ENCODE results near the gene CPVL.

CPVL gene

DNA sequence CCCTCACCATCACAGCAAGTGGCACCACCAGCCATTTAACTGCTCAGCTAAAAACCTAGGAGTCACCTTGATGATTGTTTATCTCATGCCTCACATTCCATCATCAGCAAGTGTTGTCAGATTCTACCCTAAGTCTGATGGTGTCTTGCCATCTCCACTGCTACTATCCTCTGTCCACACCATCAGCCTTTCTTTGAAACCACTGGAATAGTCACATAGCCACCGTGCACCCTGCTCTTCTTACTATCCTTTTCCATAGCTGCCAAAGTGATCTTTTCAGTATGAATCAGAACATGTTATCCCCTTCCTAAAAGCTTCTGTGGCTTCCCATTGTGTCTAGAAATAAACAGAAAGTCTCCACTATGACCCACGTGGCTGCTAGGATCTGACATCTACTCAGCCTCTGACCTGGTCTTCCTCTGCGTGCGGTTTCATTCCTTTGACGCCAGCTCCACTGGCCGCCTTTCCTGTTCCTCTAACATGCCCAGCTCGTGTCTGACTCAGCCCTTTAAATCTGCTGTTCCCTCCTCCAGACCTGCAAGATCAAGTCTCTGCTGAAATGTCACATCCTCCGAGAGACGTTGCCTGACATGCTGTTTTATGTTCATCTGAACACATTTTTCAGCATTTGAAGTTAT lies 31.7 kb upstream of the CPVL start:
- no peak overlapping the region for H3K27ac ChIP-seq (ENCODE audit: low read depth, low read length)
- no peak overlapping the region for H3K9ac ChIP-seq (ENCODE audit: low read length)

DNA sequence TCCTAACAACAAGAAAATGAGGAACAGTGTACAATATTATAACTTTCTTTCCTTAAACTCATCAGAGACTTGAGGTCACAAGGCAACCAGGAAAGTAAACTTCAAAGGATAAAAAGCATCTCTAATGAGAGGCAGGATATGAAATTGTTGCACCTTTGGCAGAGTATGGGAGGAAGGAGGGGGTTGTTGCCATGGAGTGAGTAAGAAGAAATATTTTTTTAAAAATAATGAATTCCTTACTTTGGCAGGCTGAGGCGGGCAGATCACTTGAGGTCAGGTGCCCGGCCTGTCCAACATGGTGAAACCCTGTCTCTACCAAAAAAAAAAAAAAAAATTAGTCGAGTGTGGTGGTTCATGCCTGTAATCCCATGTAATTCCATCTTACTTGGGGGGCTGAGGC lies 27.1 kb upstream of the CPVL start:
- H3K4me1 ChIP-seq (ENCODE audit: control insufficient read depth, insufficient read depth, low read length): no peaks in the 10 kb centered on the region
- H3K27ac ChIP-seq (ENCODE audit: low read depth, low read length): no peak overlapping the region
- no peaks in the 10 kb centered on the region for H3K27me3 ChIP-seq (ENCODE audit: control insufficient read depth, insufficient read depth, low read length)

More for the DNA sequence above, 31.7 kb upstream of the CPVL start:
- Histone ChIP-seq H3K27me3 (ENCODE audit: control insufficient read depth, insufficient read depth, low read length) (no peaks in the 10 kb centered on the region), H3K4me1 (ENCODE audit: control insufficient read depth, insufficient read depth, low read length) (no peaks in the 10 kb centered on the region), H3K36me3 (ENCODE audit: control insufficient read depth, insufficient read depth, low read length) (no peaks in the 10 kb centered on the region), H3K4me3 (ENCODE audit: low read length) (no peak overlapping the region)

GRCh38 chr7:29170781-29171180 lies 24.4 kb upstream of the CPVL start:
- Histone ChIP-seq H3K4me1 (ENCODE audit: control insufficient read depth, insufficient read depth, low read length) (no peaks in the 10 kb centered on the region), H3K27ac (ENCODE audit: low read depth, low read length) (no peak overlapping the region), H3K9ac (ENCODE audit: low read length) (no peak overlapping the region), H3K36me3 (ENCODE audit: control insufficient read depth, insufficient read depth, low read length) (no peaks in the 10 kb centered on the region), H3K27me3 (ENCODE audit: control insufficient read depth, insufficient read depth, low read length) (no peaks in the 10 kb centered on the region), H3K4me3 (ENCODE audit: low read length) (no peak overlapping the region)

More for the DNA sequence above, 27.1 kb upstream of the CPVL start:
- no peak overlapping the region for H3K4me3 ChIP-seq (ENCODE audit: low read length)
- H3K36me3 ChIP-seq (ENCODE audit: control insufficient read depth, insufficient read depth, low read length): no peaks in the 10 kb centered on the region
- no peak overlapping the region for H3K9ac ChIP-seq (ENCODE audit: low read length)

- H3K4me1 ChIP-seq (ENCODE audit: control insufficient read depth, insufficient read depth, low read length): no peaks in the 10 kb centered on the region
- H3K27me3 ChIP-seq (ENCODE audit: control insufficient read depth, insufficient read depth, low read length): no peaks in the 10 kb centered on the region
- H3K9ac ChIP-seq (ENCODE audit: low read length): no peak overlapping the region
- no peak overlapping the region for H3K27ac ChIP-seq (ENCODE audit: low read depth, low read length)
- no peaks in the 10 kb centered on the region for H3K36me3 ChIP-seq (ENCODE audit: control insufficient read depth, insufficient read depth, low read length)
- H3K4me3 ChIP-seq (ENCODE audit: low read length): no peak overlapping the region
Measured at GRCh38 chr7:29167721-29168120, 21.4 kb upstream of the CPVL start.

DNA sequence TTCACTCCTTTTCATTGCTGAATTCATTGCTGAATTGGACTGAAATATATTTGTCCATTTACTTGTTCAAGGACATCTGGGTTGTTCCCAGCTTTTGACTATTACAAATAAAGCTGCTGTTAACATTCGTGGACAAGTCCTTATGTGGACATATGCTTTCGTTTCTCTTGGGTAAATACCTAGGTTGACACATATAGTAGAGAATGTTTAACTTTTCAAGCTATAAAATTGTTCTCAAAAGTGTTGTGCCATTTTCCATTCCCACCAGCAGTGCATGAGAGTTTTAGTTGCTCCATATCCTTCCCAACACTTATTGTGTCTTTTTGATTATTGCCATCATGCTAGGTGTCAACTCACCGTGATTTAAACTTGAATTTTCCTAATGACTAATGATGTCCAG lies 17.5 kb upstream of the CPVL start:
- H3K4me3 ChIP-seq (ENCODE audit: low read length): no peak overlapping the region
- no peaks in the 10 kb centered on the region for H3K27me3 ChIP-seq (ENCODE audit: control insufficient read depth, insufficient read depth, low read length)
- H3K4me1 ChIP-seq (ENCODE audit: control insufficient read depth, insufficient read depth, low read length): no peaks in the 10 kb centered on the region
- H3K9ac ChIP-seq (ENCODE audit: low read length): no peak overlapping the region
- no peaks in the 10 kb centered on the region for H3K36me3 ChIP-seq (ENCODE audit: control insufficient read depth, insufficient read depth, low read length)
- H3K27ac ChIP-seq (ENCODE audit: low read depth, low read length): no peak overlapping the region

DNA sequence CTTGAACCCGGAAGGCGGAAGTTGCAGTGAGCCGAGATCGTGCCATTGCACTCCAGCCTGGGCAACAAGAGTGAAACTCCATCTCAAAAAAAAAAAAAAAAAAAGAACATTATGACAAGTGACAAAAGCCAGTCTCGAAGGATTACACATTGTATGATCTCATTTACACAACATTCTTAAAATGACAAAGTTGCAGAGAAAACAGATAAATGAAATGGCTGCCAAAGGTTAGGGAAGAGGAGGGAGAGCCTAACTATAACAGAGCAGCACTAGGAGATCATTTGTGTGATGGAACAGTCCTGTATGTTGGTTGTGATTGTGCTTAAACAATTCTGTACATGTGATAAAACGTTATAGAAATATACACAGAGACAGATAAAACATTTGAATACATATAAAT lies 16.2 kb upstream of the CPVL start:
- no peak overlapping the region for H3K9ac ChIP-seq (ENCODE audit: low read length)

GRCh38 chr7:29161231-29161630 lies 14.9 kb upstream of the CPVL start:
- Histone ChIP-seq H3K36me3 (ENCODE audit: control insufficient read depth, insufficient read depth, low read length) (no peaks in the 10 kb centered on the region), H3K9ac (ENCODE audit: low read length) (no peak overlapping the region), H3K4me3 (ENCODE audit: low read length) (no peak overlapping the region), H3K27me3 (ENCODE audit: control insufficient read depth, insufficient read depth, low read length) (no peaks in the 10 kb centered on the region), H3K27ac (ENCODE audit: low read depth, low read length) (no peak overlapping the region), H3K4me1 (ENCODE audit: control insufficient read depth, insufficient read depth, low read length) (no peaks in the 10 kb centered on the region)

More for the DNA sequence above, 16.2 kb upstream of the CPVL start:
- Histone ChIP-seq H3K27ac (ENCODE audit: low read depth, low read length) (no peak overlapping the region), H3K4me1 (ENCODE audit: control insufficient read depth, insufficient read depth, low read length) (no peaks in the 10 kb centered on the region), H3K27me3 (ENCODE audit: control insufficient read depth, insufficient read depth, low read length) (no peaks in the 10 kb centered on the region), H3K4me3 (ENCODE audit: low read length) (no peak overlapping the region), H3K36me3 (ENCODE audit: control insufficient read depth, insufficient read depth, low read length) (no peaks in the 10 kb centered on the region)

DNA sequence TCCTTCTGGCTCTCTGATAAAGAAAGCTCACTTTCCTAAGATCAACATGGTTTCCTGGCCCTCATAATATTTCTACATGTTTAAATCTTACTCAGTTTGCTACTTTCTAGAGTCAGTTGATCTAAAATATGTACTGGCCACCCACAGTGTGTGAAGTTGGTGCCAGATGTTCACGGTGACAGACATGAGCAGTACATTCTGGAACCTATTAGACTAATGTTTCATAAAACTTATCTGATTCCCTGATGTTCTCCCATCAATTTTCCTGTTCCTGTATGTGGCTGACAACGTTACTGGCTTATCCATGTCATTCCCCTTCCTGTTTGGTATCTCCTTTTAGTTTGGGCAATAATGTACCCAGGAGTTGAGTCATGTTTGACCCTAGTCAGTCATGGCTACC lies 13.7 kb upstream of the CPVL start:
- Histone ChIP-seq H3K4me1 (ENCODE audit: control insufficient read depth, insufficient read depth, low read length) (no peaks in the 10 kb centered on the region), H3K4me3 (ENCODE audit: low read length) (no peak overlapping the region), H3K27me3 (ENCODE audit: control insufficient read depth, insufficient read depth, low read length) (no peaks in the 10 kb centered on the region), H3K9ac (ENCODE audit: low read length) (no peak overlapping the region), H3K36me3 (ENCODE audit: control insufficient read depth, insufficient read depth, low read length) (no peaks in the 10 kb centered on the region), H3K27ac (ENCODE audit: low read depth, low read length) (no peak overlapping the region)

DNA sequence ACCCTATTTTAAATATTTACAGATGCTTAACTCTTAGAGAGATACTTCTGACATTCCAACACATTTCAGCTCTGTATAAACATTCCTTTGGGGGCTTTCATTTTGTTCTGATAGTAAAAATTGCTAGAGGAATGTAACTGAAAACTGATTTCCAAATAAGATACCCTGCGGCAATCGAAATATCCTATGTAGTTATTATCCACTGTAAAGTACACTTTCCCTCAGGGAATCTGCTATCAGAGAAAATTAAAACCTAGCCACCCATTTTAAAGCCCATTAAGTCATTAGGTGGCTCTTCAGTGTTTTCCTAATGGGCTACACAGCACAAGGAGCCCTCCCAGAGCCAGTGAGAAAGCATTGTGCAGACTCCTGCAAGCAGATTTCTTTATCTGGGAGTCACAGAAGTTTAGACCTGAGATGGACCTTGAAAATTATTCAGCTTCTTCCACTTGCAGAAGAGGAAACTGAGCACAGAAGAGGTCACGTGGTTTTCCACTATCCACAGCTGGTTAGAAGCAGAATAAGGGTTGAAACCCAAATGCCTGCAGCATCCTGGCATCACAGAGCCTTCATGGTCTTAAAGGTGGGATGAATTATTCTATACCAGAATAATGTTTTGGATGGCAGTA lies 12.6 kb upstream of the CPVL start:
- no peaks in the 10 kb centered on the region for H3K27me3 ChIP-seq (ENCODE audit: control insufficient read depth, insufficient read depth, low read length)

DNA sequence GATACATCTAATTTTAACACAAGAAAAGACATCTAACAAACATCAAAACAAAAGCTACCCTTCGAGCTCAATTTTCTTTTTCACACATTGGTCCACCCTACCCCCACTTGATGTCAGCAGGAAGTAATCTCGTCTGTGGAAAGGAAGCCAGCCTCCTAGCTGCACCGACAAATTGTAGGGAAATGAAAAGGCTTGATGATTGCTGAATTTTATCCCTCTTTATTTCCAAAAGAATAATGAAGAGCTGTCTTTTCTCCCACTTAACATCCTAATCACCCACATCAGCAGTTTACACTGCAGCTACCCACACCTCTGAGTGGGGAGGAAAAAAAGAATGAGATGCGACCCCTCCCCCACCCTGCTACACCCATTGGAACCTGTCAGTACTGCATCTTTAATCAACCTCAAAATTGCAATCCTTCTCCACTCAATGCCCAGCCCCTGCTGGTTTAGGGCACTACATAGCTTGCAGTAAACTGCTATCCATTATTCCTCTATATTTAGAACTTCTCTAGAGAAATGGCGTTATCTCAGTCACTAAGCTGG lies 10.6 kb upstream of the CPVL start:
- Histone ChIP-seq H3K27ac (ENCODE audit: low read depth, low read length) (no peak overlapping the region), H3K9ac (ENCODE audit: low read length) (no peak overlapping the region), H3K4me3 (ENCODE audit: low read length) (no peak overlapping the region), H3K27me3 (ENCODE audit: control insufficient read depth, insufficient read depth, low read length) (no peaks in the 10 kb centered on the region), H3K36me3 (ENCODE audit: control insufficient read depth, insufficient read depth, low read length) (no peaks in the 10 kb centered on the region), H3K4me1 (ENCODE audit: control insufficient read depth, insufficient read depth, low read length) (no peaks in the 10 kb centered on the region)

More for the DNA sequence above, 12.6 kb upstream of the CPVL start:
- Histone ChIP-seq H3K4me1 (ENCODE audit: control insufficient read depth, insufficient read depth, low read length) (no peaks in the 10 kb centered on the region), H3K27ac (ENCODE audit: low read depth, low read length) (no peak overlapping the region), H3K4me3 (ENCODE audit: low read length) (no peak overlapping the region), H3K36me3 (ENCODE audit: control insufficient read depth, insufficient read depth, low read length) (no peaks in the 10 kb centered on the region), H3K9ac (ENCODE audit: low read length) (no peak overlapping the region)

DNA sequence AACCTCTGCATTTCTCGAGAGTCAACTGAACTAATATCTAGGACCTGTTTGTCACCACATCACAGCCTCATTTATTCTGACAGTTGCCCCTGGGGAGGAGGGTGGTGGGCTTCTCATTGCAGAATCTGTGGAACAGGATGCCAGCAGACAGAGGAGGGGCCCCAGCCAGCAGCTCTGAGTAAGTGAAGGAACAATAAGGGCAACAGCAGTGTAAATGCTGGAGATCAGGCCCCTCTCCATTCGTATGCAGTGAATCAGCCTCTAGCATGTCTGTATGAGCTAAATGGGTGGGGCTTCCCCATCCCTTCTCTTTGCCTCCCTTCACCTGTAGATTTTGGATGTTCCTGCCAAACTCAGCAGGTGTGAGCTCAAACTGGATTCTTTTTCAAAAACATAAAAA lies 7.7 kb upstream of the CPVL start:
- H3K4me1 ChIP-seq (ENCODE audit: control insufficient read depth, insufficient read depth, low read length): no peaks in the 10 kb centered on the region

DNA sequence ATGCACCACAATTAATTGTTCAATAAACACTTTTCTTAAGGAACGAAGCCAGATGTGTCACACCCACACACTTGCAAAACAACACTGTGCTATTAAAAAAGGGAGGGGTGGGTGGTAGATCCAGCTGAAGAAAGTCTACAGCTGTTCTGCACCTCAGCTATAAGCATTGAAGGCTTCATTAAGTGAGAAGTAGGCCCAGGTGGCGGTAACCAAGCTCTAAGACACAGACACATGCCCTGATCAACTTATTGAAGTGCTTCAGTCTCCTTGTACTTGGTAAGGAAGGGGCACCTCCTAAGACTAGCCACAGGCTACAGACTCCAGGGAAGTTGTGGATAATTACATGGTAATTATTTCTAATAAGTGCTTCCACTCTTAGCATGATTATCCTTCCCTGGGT lies 4.5 kb upstream of the CPVL start:
- Histone ChIP-seq H3K4me1 (ENCODE audit: control insufficient read depth, insufficient read depth, low read length) (peaks cover 3% of the 10 kb centered on the region), H3K36me3 (ENCODE audit: control insufficient read depth, insufficient read depth, low read length) (no peaks in the 10 kb centered on the region), H3K9ac (ENCODE audit: low read length) (no peak overlapping the region), H3K27me3 (ENCODE audit: control insufficient read depth, insufficient read depth, low read length) (peaks cover 4% of the 10 kb centered on the region), H3K4me3 (ENCODE audit: low read length) (no peak overlapping the region), H3K27ac (ENCODE audit: low read depth, low read length) (no peak overlapping the region)

More for the DNA sequence above, 7.7 kb upstream of the CPVL start:
- Histone ChIP-seq H3K9ac (ENCODE audit: low read length) (no peak overlapping the region), H3K27me3 (ENCODE audit: control insufficient read depth, insufficient read depth, low read length) (no peaks in the 10 kb centered on the region), H3K4me3 (ENCODE audit: low read length) (no peak overlapping the region), H3K27ac (ENCODE audit: low read depth, low read length) (no peak overlapping the region), H3K36me3 (ENCODE audit: control insufficient read depth, insufficient read depth, low read length) (no peaks in the 10 kb centered on the region)

GRCh38 chr7:29149036-29149435 lies 2.7 kb upstream of the CPVL start:
- H3K36me3 ChIP-seq (ENCODE audit: control insufficient read depth, insufficient read depth, low read length): no peaks in the 10 kb centered on the region
- peaks cover 7% of the 10 kb centered on the region for H3K27me3 ChIP-seq (ENCODE audit: control insufficient read depth, insufficient read depth, low read length)
- peaks cover 3% of the 10 kb centered on the region for H3K4me1 ChIP-seq (ENCODE audit: control insufficient read depth, insufficient read depth, low read length)
- no peak overlapping the region for H3K27ac ChIP-seq (ENCODE audit: low read depth, low read length)
- no peak overlapping the region for H3K4me3 ChIP-seq (ENCODE audit: low read length)
- H3K9ac ChIP-seq (ENCODE audit: low read length): no peak overlapping the region

Data from rectal smooth muscle tissue (tissue), 1 donor.